Dermis microvascular lymphatic vessel endothelial cell (primary cell): ENCODE data around the gene STAC3. TPM values are rescaled to one million over a fixed set of nuclear protein-coding genes. Genes with fewer than 3 reads are reported as not detected.

ENCODE experiments used
- DNase-seq, 2 donors: peaks; one replicate each; pipeline versions ENCODE4 v3.0.0 to v3.0.0-alpha.2; 2010; ENCODE audit warnings: low read depth in 2 of 2
- total RNA-seq: library from RNA; depleted of rRNA; stranded (reverse); fragments of >200 nt; gene quantifications from 2 replicates; pipeline ENCODE4 v1.2.1, GENCODE V29; 2014

The STAC3 gene
- total RNA-seq, 1 donor from 2014 or later: 0.13 TPM

DNA sequence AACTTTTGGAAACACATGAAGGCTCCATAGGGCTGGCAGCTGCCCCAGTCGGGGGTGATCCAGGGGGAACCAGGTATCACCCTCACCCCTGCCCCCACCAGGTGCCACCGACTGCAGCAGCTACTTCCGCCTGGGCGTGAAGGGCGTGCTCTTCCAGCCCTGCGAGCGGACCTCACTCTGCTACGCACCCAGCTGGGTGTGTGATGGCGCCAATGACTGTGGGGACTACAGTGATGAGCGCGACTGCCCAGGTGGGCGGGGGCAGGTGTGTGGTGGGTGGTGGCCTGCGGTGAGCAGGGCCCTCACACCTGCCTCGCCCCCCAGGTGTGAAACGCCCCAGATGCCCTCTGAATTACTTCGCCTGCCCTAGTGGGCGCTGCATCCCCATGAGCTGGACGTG, 56.7 kb downstream of the STAC3 start:
- no peak for DNase-seq

DNA sequence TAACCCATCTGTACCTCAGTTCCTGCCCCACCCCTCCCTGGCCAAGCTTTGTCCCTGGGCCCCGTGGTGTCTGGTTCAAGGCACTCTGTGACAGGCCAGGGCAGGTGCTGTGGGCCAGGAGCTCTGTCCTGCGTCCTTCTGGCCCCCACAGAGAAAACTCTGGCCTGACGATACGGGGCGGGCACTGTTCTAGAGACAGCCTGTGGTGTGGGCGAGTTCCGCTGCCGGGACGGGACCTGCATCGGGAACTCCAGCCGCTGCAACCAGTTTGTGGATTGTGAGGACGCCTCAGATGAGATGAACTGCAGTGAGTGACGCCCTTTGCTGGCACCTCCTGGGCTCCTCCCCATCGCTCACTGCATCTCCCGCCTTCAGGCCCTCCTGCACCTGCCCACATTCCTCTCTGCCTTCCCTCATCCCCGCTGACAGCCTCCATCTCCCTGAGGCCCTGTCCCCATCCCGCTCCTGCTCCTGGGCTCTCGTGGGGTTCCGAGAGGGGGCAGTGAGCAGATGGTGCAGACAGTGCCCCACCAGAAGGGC, 57.2 kb downstream of the STAC3 start:
- DNase-seq: no peak

Other genes starting within 250 kb of the STAC3 start
- gene ZBTB39, start 244.6 kb downstream of the STAC3 start, total RNA-seq: 5.6 and 9.9 TPM in 2 replicates
- not detected in 2 replicates for gene TAC3, start 234.7 kb downstream of the STAC3 start, total RNA-seq
- under 0.01 and 0.13 TPM in 2 replicates for gene MYO1A, start 201.1 kb downstream of the STAC3 start, total RNA-seq
- gene NEMP1, start 172.4 kb downstream of the STAC3 start, total RNA-seq: 5.5 and 6.1 TPM in 2 replicates
- 5.4 and 13.9 TPM in 2 replicates for gene NAB2, start 162.1 kb downstream of the STAC3 start, total RNA-seq
- gene STAT6, start 139.8 kb downstream of the STAC3 start, total RNA-seq: 8.5 and 11.0 TPM in 2 replicates
- 0.26 and 0.76 TPM in 2 replicates for gene LRP1, start 122.7 kb downstream of the STAC3 start, total RNA-seq
- gene LRP1-AS, start 103.6 kb downstream of the STAC3 start, total RNA-seq: not detected in 2 replicates
- under 0.01 TPM in 1 of 2 replicates, not detected in the other for gene NXPH4, start 34.4 kb downstream of the STAC3 start, total RNA-seq
- 153 and 155 TPM in 2 replicates for gene SHMT2, start 21.5 kb downstream of the STAC3 start, total RNA-seq
- gene R3HDM2, start 179.9 kb upstream of the STAC3 start, total RNA-seq: 3.1 and 9.1 TPM in 2 replicates
- not detected in 2 replicates for gene INHBC, start 183.6 kb upstream of the STAC3 start, total RNA-seq
- gene INHBE, start 204.1 kb upstream of the STAC3 start, total RNA-seq: not detected in 2 replicates
- gene GLI1, start 208.6 kb upstream of the STAC3 start, total RNA-seq: under 0.01 TPM in 1 of 2 replicates, not detected in the other
- gene ARHGAP9, start 228.7 kb upstream of the STAC3 start, total RNA-seq: 0.13 TPM in 1 of 2 replicates, not detected in the other
- 72.9 and 77.4 TPM in 2 replicates for gene MARS1, start 236.9 kb upstream of the STAC3 start, total RNA-seq